ENCODE data around the gene ACTG1.

The ACTG1 gene

DNA sequence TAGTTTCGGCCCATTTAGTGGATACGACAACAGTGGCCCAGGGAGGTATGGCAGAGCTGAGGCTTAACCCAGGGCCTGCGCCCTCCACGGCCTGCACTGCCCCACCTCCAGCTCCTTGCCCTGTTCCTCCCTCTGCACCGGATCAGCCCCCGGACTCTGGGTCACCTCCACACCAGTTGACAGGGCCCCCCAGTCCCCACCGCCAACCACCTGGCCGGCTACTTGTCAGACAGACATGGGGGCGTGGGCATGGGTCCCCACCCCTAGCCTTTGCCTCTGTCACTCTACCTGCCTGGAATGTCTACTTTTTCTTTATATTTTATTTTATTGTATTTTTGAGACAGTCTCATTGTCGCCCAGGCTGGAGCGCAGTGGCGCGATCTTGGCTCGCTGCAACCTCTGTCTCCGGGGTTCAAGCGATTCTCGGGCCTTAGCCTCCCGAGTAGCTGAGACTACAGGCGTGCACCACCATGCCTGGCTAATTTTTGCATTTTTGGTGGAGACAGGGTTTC lies 3.0 kb upstream of the ACTG1 start:
- DNase-seq: no peak

DNA sequence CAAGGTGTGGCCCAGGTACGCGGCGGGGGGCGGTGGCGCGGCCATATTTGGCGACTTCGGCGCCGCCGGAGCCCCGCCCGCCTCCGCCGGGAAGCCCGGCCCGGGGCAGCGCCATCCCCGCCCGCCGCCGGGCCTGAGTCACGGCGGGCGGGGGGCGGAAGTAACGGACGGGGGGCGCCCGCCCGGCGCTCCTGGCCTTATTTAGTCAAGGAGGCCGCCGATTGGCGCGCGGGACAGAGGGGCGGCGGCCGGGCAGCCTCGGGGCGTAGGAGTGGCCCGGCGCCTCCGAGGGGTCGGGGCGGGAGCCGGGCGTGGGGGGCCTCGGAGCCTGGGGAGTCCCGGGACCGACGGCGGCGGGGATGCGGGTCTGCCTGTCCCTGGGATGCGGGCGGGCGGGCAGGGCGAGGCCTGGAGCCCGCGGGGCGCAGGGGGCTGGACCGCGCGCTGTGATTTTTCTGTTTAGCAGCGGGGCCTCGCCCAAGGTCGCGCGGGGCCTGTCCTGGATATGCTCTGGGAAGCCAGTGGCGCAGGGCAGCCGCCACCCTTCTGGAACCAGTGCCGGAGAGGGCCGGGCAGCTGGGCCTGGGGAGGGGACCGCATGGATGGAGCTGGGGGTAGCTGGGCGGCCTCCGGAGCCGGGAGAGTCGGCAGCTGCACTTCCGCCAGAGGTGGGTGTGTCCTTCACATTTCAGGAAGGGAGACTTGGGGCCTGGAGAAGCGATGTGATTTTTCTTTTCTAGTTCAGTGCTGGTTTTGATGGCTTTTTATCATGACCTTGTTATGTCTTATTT lies 2.3 kb upstream of the ACTG1 start:
- DNase-seq: peak; percentile 85

- DNase-seq: no peak
These were observed 1.8 kb upstream of the ACTG1 start for GRCh38 chr17:81514489-81514738.

GRCh38 chr17:81513753-81514488 lies 1.3 kb upstream of the ACTG1 start:
- peak; percentile 48 for DNase-seq

GRCh38 chr17:81513372-81513752 lies 763 bp upstream of the ACTG1 start:
- DNase-seq: peak; percentile 68

DNA sequence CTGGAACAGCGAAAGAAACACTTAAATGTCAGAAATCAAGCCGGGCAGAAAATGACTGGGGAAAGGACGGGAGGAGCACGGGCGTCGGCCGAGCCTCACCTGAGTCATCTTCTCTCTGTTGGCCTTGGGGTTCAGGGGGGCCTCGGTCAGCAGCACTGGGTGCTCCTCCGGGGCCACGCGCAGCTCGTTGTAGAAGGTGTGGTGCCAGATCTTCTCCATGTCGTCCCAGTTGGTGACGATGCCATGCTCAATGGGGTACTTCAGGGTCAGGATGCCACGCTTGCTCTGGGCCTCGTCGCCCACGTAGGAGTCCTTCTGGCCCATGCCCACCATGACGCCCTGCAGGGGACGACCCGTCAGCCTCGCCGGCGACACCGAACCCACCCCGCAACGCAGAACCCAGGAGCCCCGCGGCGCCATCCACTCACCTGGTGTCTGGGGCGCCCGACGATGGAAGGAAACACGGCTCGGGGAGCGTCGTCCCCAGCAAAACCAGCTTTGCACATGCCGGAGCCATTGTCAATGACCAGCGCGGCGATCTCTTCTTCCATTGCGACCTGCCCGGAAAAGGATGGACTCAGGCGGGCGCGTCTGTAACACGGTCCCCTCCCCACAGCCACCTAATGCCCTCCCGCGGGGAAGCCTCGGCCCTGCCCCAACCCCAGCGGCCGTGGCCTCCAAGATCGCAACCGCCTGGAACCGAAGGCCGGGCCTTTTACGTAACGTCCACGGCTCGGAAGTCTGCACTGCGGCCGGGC lies 616 bp downstream of the ACTG1 start:
- peak; percentile 57 for DNase-seq

- no peak for DNase-seq
These were observed 1.1 kb downstream of the ACTG1 start for GRCh38 chr17:81511554-81511803.

- peak; percentile 67 for DNase-seq
These were observed 1.6 kb downstream of the ACTG1 start for GRCh38 chr17:81510785-81511553.

- no peak for DNase-seq
These were observed 2.4 kb downstream of the ACTG1 start for GRCh38 chr17:81509972-81510784.

GRCh38 chr17:81509207-81509971 lies 3.2 kb downstream of the ACTG1 start:
- DNase-seq: peak; percentile 37

GRCh38 chr17:81508639-81509206 lies 3.9 kb downstream of the ACTG1 start:
- no peak for DNase-seq

DNA sequence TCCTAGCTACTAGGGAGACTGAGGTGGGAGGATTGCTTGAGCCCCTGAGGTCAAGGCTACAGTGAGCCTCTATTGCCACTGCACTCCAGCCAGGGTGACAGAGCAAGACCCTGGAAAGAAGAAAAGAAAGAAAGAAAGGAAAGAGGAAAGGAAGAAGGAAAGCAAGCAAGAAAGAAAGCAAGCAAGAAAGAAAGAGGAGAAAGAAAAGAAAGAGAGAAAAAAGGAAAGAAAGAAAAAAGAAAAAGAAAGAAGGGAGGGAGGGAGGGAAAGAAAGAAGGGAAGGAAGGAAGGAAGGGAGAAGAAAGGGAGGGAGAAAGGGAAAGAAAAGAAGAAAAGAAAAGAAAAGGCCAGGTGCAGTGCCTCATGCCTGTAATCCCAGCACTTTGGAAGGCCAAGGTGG lies 9.0 kb downstream of the ACTG1 start:
- DNase-seq: no peak

DNA sequence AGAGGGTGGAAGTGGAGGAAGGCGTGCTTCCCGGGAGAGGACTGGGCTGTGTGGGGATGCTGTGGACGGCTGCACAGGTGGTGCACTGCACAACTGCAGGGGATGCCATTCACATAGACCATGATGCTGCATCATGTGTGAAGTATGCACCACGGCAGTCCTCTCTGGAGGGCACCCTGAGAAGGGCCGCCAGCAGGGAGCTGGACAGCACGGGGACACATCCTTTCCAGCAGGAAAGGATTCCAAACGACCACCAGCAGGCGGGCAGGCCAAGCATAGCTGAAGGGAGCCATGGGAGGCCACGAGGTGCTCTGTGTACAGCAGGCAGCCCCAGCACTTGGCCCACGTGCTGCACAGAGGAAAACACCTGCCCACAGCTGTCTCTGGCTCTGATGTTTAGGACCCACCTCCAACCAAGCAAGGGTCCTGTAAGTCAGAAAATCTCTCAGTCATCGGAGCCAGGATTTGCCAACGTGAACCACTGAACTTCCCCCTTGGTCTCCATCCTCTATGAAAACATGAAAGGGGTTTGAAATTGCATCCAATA lies 10.1 kb downstream of the ACTG1 start:
- DNase-seq: no peak

- DNase-seq: no peak
These were observed 12.6 kb downstream of the ACTG1 start for GRCh38 chr17:81500047-81500446.

DNA sequence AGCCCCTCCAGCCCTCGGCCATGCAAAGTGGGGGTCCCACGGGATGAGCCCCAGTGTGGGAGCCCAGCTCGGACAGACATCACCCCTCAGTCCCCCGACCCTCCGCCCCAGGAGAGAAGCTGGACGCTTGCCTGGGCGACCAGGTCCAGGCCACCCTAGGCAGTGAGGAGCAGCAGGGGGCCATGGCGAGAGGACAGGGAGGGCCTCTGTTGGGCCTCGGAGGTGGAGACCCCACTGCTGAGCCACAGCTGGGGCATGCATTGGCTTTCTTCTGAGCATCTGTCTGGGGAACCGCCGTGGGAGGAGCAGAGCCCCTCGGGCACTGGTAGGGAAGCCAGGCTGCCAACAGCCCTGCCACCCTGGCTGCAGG lies 13.0 kb downstream of the ACTG1 start:
- no peak for DNase-seq

DNA sequence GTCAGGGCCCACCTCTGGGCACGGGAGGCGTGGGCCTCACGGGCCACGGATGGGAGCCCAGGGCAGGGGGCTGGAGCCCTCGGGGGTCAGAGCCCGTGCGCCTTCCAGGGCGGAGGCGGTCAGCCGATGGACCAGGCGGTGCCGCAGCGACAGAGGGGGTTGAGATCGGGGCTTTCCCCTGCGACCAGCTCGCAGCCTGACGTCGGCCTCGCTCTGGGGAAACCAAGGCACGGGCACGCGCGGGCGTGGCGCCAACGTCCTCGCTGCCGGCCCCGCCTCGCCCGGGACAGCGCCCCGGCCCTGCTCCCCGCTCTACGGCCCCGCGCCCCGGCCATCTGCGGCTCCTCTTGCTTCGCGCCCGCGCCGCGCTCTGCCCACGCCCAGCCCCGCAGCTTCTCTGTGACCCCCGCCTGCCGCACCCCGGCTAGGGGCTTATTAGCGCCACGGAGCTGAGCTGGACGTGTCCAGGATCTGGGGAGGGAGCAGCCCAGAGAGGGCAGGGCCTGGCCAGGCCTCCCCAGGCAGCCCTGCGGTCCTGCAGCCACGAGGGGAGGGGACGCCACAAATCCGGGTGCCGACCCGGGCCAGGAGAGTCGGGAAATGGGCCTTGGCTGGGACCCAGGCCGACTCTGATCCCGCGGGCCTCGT lies 13.5 kb downstream of the ACTG1 start:
- no peak for DNase-seq

GRCh38 chr17:81494626-81495377 lies 17.8 kb downstream of the ACTG1 start:
- DNase-seq: no peak

DNA sequence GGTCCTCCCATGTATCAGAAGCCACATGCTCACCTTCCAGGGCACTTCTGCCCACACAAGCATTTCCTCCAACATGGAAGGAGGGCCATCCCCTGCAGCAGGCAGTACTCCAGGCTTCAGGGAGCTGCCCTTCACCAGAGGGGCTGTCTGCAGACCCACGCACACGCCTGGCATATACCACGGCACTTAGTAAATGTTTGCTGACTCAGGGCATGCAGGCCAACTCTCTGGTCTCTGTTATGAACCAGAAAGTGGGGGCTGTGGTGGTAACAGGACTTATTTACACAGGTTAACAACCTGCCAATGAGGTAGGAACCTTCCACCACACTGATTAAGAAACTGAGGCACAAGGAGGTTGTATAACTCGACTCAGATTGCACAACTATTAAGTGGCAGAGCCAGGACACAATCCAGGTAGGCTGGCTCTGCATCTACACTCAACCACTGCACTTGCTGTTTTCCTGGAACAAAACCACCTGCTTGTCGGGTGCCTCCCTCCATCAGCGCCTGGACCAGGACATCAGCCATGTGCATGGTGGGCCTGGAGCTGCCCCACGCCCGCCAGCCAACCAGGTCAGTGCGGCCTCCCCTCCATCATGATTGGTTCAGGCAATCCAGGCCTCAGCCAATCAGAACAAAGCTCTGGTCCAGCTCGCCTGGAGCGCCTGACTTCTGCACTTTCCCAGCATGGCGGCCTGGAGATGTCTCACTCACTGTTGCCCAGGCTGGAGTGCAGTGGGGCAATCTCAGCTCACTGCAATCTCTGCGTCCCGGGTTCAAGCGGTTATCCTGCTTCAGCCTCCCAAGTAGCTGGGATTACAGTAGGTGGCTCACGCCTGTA lies 19.2 kb downstream of the ACTG1 start:
- no peak for DNase-seq

- no peak for DNase-seq
These were observed 19.9 kb downstream of the ACTG1 start for GRCh38 chr17:81492706-81493105.

All from CD4-positive, alpha-beta T cell treated with Interleukin-17A for 4 hours (primary cell).